Kidney (tissue), 14 donors: Measurements from ENCODE around the gene PLA2G4A. TPM values are rescaled to one million over a fixed set of nuclear protein-coding genes. Genes with fewer than 3 reads are reported as not detected.

Experiments
- DNase-seq, 5 donors: peaks; one replicate each; pipeline ENCODE4 v3.0.0-alpha.2; 2013 to 2020
- FAIRE-seq: peaks from 2 replicates; lab custom pipeline; 2012; peaks lifted over from hg19 to GRCh38; lab: Jason Lieb, UNC
- H3K27ac ChIP-seq, 2 donors: one replicate each; pipeline ENCODE4 v1.7.0; 2013; ENCODE audit warnings: low read depth in 2 of 2, low read length in 2 of 2, inconsistent platforms in 1 of 2
- H3K27me3 ChIP-seq: one replicate; pipeline ENCODE4 v1.7.1; 2013; ENCODE audit warnings: low read length, inconsistent platforms; ENCODE audit not compliant: control insufficient read depth, insufficient read depth
- H3K36me3 ChIP-seq, 3 donors: one replicate each; pipeline versions ENCODE4 v1.7.0 to v1.7.1; 2013; ENCODE audit warnings: low read length in 3 of 3, control low read depth in 1 of 3, inconsistent platforms in 1 of 3; ENCODE audit not compliant: insufficient read depth in 3 of 3, control insufficient read depth in 2 of 3
- H3K4me1 ChIP-seq, 3 donors: one replicate each; pipeline versions ENCODE4 v1.7.0 to v1.7.1; 2013; ENCODE audit warnings: low read length in 3 of 3, inconsistent platforms in 1 of 3, low read depth in 1 of 3; ENCODE audit not compliant: control insufficient read depth in 2 of 3, insufficient read depth in 2 of 3
- H3K4me3 ChIP-seq, 3 donors: one replicate each; pipeline versions ENCODE4 v1.7.0 to v1.8.1; 2013; ENCODE audit warnings: low read length in 3 of 3, control low read depth in 1 of 3, inconsistent platforms in 1 of 3
- H3K9ac ChIP-seq, 3 donors: one replicate each; pipeline versions ENCODE4 v1.7.0 to v1.7.1; 2013; ENCODE audit warnings: low read length in 3 of 3, control low read depth in 1 of 3, inconsistent platforms in 1 of 3
- H3K9me3 ChIP-seq, 3 donors: one replicate each; pipeline versions ENCODE4 v1.7.0 to v1.7.1; 2013; ENCODE audit warnings: low read length in 3 of 3, control low read depth in 1 of 3, inconsistent platforms in 1 of 3; ENCODE audit not compliant: control insufficient read depth in 2 of 3, insufficient read depth in 1 of 3
- CTCF ChIP-seq: IDR thresholded peaks from 3 replicates; pipeline ENCODE4 v1.5.1; 2012; ENCODE audit warnings: mild to moderate bottlenecking, moderate library complexity, borderline replicate concordance; ENCODE audit not compliant: insufficient read depth; ENCODE audit errors: extremely low read depth
- intact Hi-C: fragments of 100-400 bp; cut with DNase I; formaldehyde crosslinking; loops from one replicate; pipeline ENCODE4 v1.11.1; 2022
- polyA plus RNA-seq: library from polyadenylated mRNA; stranded (reverse); fragments of 350-450 nt; fragmentation: Illumina TruSeq; extraction: RNeasy Lipid Tissue Mini Kit (QIAGEN cat#74804); gene quantifications from one replicate; pipeline ENCODE4 v1.2.3, GENCODE V29; 2014; ENCODE audit warnings: low read depth, low replicate concordance; ENCODE audit not compliant: insufficient read depth
- total RNA-seq: library from RNA; stranded (reverse); fragmentation: NEBNext Ultra II Directional; extraction: Animal tissue kit (Norgen Biotek cat#: 25700); gene quantifications from one replicate; pipeline ENCODE4 v1.2.1, GENCODE V29; 2021
- donor health status: control.
- donor health status: control.
- donor health status: control.
- donor health status: control.
- donor health status: control.
- donor health status: DM: yes; HTN: yes; CAD: no.
- donor health status: Normal renal cell carcinoma (clear cell type).

Gene PLA2G4A
- total and polyA plus RNA-seq, 2 donors from 2014 or later = 3.4 to 8.4 TPM

- Histone ChIP-seq H3K27ac (no peak overlapping the region), H3K4me1 (no peaks in the 10 kb centered on the region), H3K36me3 (no peaks in the 10 kb centered on the region), H3K27me3 (no peaks in the 10 kb centered on the region), H3K9ac (no peak overlapping the region), H3K4me3 (no peak overlapping the region), H3K9me3 (no peaks in the 10 kb centered on the region)
- no peak for FAIRE-seq
- peak in 1 of 5 donors; percentile 7 for DNase-seq
- no peak for TF ChIP-seq CTCF
- intact Hi-C loops = no loop called here
Observed at GRCh38 chr1:186869526-186870228, 40.9 kb downstream of the PLA2G4A start.

DNA sequence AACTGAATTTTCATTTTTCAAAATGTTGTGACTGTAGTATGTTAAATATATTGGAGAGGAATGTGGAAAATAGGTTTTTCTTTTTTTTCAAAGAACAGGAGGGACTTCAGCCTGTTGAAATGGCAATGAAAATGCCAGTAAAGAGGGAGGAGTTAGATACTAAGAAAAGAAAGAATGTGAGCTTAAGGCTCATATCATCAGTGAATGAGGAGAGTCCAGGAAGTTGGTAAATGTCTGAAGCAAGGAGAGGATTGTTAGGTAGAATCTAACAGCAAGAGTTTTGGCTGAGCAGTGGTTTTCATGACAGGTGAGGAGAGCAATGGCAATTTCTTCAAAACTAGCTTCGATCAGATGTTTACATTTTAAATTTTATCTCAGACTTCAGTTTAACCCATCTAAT is 43.0 kb downstream of the PLA2G4A start:
- intact Hi-C loops = no loop called here
- H3K4me3 ChIP-seq = no peak overlapping the region
- no peak for FAIRE-seq

GRCh38 chr1:186872291-186872690 is 43.5 kb downstream of the PLA2G4A start:
- no peak overlapping the region for H3K9ac ChIP-seq
- no peaks in the 10 kb centered on the region for H3K9me3 ChIP-seq
- H3K27me3 ChIP-seq = no peaks in the 10 kb centered on the region
- H3K4me3 ChIP-seq = no peak overlapping the region
- no peak overlapping the region for H3K27ac ChIP-seq
- H3K36me3 ChIP-seq = no peaks in the 10 kb centered on the region
- intact Hi-C loops = no loop called here
- no peaks in the 10 kb centered on the region for H3K4me1 ChIP-seq
- FAIRE-seq = no peak
- DNase-seq = no peak
- no peak for TF ChIP-seq CTCF

More for the DNA sequence above, 43.0 kb downstream of the PLA2G4A start:
- Histone ChIP-seq H3K4me1 (no peaks in the 10 kb centered on the region), H3K9ac (no peak overlapping the region), H3K27me3 (no peaks in the 10 kb centered on the region), H3K27ac (no peak overlapping the region), H3K9me3 (no peaks in the 10 kb centered on the region), H3K36me3 (no peaks in the 10 kb centered on the region)
- no peak for TF ChIP-seq CTCF
- no peak for DNase-seq
